Adrenal gland (tissue), 12 donors: ENCODE results near the gene PIP4K2B. TPM values are rescaled to one million over a fixed set of nuclear protein-coding genes. Genes with fewer than 3 reads are reported as not detected.
"Not testable (repeated sequence)": the region's sequence is repeated elsewhere in the genome, so short reads cannot be mapped to it uniquely, and the experiment has no call there.

Source experiments
- DNase-seq, 7 donors: peaks; one replicate each; pipeline ENCODE4 v3.0.0-alpha.2; 2019 to 2020
- H3K27ac ChIP-seq, 5 donors: fragments of 200-600 bp; sonication (generic) in 4 of 5; 1 replicate in 3 of 5; 2 replicates in 2 of 5; pipeline versions ENCODE4 v1.5.1 to v1.8.0; 2016 to 2020; ENCODE audit warnings: mild to moderate bottlenecking in 1 of 5
- H3K27me3 ChIP-seq: fragments of 200-600 bp; 2 replicates; pipeline ENCODE4 v1.8.0; 2021
- H3K36me3 ChIP-seq, 2 donors: fragments of 200-600 bp; replicated peaks in 1 of 2; 1 replicate in 1 of 2; 2 replicates in 1 of 2; pipeline versions ENCODE4 v1.5.1 to v1.8.0; 2018 to 2022
- H3K4me1 ChIP-seq, 2 donors: fragments of 200-600 bp; replicated peaks in 1 of 2; 1 replicate in 1 of 2; 2 replicates in 1 of 2; pipeline versions ENCODE4 v1.5.1 to v1.8.0; 2018 to 2021
- H3K4me3 ChIP-seq, 4 donors: fragments of 200-600 bp; sonication (generic) in 3 of 4; one replicate each; pipeline ENCODE4 v1.5.1; 2016 to 2018
- H3K9me3 ChIP-seq, 3 donors: fragments of 200-600 bp; sonication (generic) in 1 of 3; replicated peaks in 1 of 3; 1 replicate in 2 of 3; 2 replicates in 1 of 3; pipeline versions ENCODE4 v1.5.1 to v1.8.0; 2016 to 2021
- CTCF ChIP-seq, 6 experiments: fragments of 450-650 bp in 4 of 6; fragments of 200-600 bp in 2 of 6; sonication (generic) in 1 of 6; IDR thresholded peaks; 1 replicate in 5 of 6; 2 replicates in 1 of 6; pipeline versions ENCODE4 v1.5.1 to v1.8.0; 2016 to 2021; ENCODE audit warnings: antibody characterized with exemption in 6 of 6, mild to moderate bottlenecking in 2 of 6, moderate library complexity in 1 of 6
- POLR2A ChIP-seq, 2 donors: fragments of 450-650 bp; IDR thresholded peaks; one replicate each; pipeline ENCODE4 v1.6.1; 2017; ENCODE audit warnings: antibody characterized with exemption in 2 of 2, mild to moderate bottlenecking in 2 of 2, moderate library complexity in 1 of 2
- WGBS, 4 donors: extraction: QIAGEN DNeasy Blood & Tissue Kit in 2 of 4; methylation state at CpG; one replicate each; pipeline versions ENCODE4 v1.1.5 to v1.1.7; 2013 to 2017; 5-methylcytosine and 5-hydroxymethylcytosine counted together
- intact Hi-C, 2 donors: fragments of 100-400 bp; cut with DNase I; formaldehyde crosslinking; loops; one replicate each; pipeline versions ENCODE4 v1.14.1 to v1.15.0; 2022 to 2023
- polyA plus RNA-seq, 3 donors: library from polyadenylated mRNA; stranded (reverse); fragments of 200-250 nt in 2 of 3; fragments of 350-450 nt in 1 of 3; fragmentation: Illumina TruSeq in 1 of 3; extraction: RNeasy Lipid Tissue Mini Kit (QIAGEN cat#74804) in 1 of 3; gene quantifications; one replicate each; pipeline ENCODE4 v1.2.3, GENCODE V29; 2013 to 2014
- total RNA-seq, 9 donors: library from RNA; depleted of rRNA in 4 of 9; stranded (reverse); fragments of >200 nt in 4 of 9; fragments of 120-200 nt in 1 of 9; fragmentation: NEBNext Ultra II Directional in 1 of 9; extraction: Animal tissue kit (Norgen Biotek cat#: 25700) in 1 of 9; gene quantifications; one replicate each; pipeline versions ENCODE4 v1.1.0 to v1.2.4, GENCODE V29; 2013 to 2023
- donor health status: healthy with polysubstance abuse.
- donor health status: Bipolar disorder and iron deficiency.
- donor health status: DM: yes; HTN: yes; CAD: no.
- donor health status: DM: no; HTN: no; CAD: no.
- donor health status: DM: no; HTN: no; CAD: no.
- donor health status: DM: yes; HTN: yes; CAD: no.

Gene PIP4K2B
- total and polyA plus RNA-seq, 12 donors: 30.0 to 92.4 (median 55.3) TPM

DNA sequence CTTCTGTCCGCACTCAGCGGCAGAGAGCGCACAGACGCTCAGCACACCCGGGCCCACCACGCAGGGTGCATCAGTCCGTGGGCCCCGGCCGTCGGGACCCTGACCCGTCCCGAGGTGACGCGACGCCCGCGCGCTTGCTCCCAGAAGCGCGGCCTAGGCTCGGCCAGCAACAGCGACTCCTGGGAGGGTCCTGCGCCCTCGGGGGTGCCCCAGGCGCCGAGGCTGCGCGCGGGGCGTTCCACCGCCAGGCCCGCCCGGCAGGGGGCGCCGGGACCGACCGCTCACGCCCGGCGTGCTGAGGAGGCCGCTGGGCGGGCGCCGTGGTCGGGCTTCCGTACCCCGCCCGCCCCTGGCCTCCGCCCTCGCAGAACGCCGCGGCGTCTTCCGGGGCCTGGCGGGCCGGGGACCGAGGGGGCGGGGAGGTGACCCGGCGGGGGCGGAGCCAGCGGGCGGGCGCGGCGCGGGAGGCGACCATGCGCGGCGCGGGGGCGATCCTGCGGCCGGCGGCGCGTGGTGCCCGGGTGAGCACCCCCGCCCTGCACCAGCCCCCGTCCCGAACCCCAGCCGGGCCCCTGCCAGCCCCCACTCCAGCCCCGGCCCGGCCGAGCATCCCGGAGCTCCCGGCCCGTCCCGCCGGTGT, 69.3 kb downstream of the PIP4K2B start, which contains the start of gene CISD3:
TSS of gene CISD3 (plus strand) at position 456 of the 640 bp plus-strand sequence. CDS start at position 474, 18 bp downstream.
- Histone ChIP-seq H3K9me3 (no peaks in the 10 kb centered on the region), H3K36me3 (peaks cover 0 to 20% of the 10 kb centered on the region in 2 donors), H3K4me3 (peak within 1 kb of the TSS; percentile 40 to 84 (median 82)), H3K27ac (peak within 1 kb of the TSS; percentile 45 to 96 (median 82)), H3K4me1 (peaks cover 40 to 72% of the 10 kb centered on the region in 2 donors), H3K27me3 (no peaks in the 10 kb centered on the region)
- WGBS, 4 donors: 0 to 1% (median 0%) methylated on average over 4 to 90 of the region's 92 CpGs
- intact Hi-C loops: no loop called here
- DNase-seq: peak; percentile 78 to 88 (median 84)
- peak in 5 of 6 experiments; percentile 32 to 94 (median 76) for TF ChIP-seq CTCF (IDR thresholded peaks at IDR 0.05)
- TF ChIP-seq POLR2A (IDR thresholded peaks at IDR 0.05): peak in 1 of 2 donors; percentile 54

GRCh38 chr17:38729368-38729885, 69.9 kb downstream of the PIP4K2B start:
- intact Hi-C loops: no loop called here
- WGBS, 4 donors: 24 to 26% (median 24%) methylated on average over 14 of the region's 14 CpGs
- Histone ChIP-seq H3K4me3 (peak overlapping the region in 2 of 4 donors; percentile 35 to 82), H3K4me1 (peaks cover 43 to 73% of the 10 kb centered on the region in 2 donors), H3K27me3 (no peaks in the 10 kb centered on the region), H3K27ac (peak overlapping the region in 4 of 5 donors; percentile 75 to 96 (median 86)), H3K9me3 (no peaks in the 10 kb centered on the region), H3K36me3 (peaks cover 0 to 20% of the 10 kb centered on the region in 2 donors)
- no peak for DNase-seq
- no peak for TF ChIP-seq POLR2A (IDR thresholded peaks at IDR 0.05)
- no peak for TF ChIP-seq CTCF (IDR thresholded peaks at IDR 0.05)

- TF ChIP-seq CTCF (IDR thresholded peaks at IDR 0.05): no peak
- no peak for TF ChIP-seq POLR2A (IDR thresholded peaks at IDR 0.05)
- H3K27me3 ChIP-seq: no peaks in the 10 kb centered on the region
- H3K27ac ChIP-seq: peak overlapping the region in 2 of 5 donors; percentile 22 to 96
- no peaks in the 10 kb centered on the region for H3K9me3 ChIP-seq
- peaks cover 39 to 72% of the 10 kb centered on the region in 2 donors for H3K4me1 ChIP-seq
- WGBS, 4 donors: 68 to 79% (median 73%) methylated on average over 7 to 8 of the region's 8 CpGs
- H3K36me3 ChIP-seq: peaks cover 0 to 13% of the 10 kb centered on the region in 2 donors
- H3K4me3 ChIP-seq: no peak overlapping the region
- intact Hi-C loops: no loop called here
- peak in 1 of 7 donors; percentile 35 for DNase-seq
Measured at GRCh38 chr17:38728290-38728831, 71.0 kb downstream of the PIP4K2B start.

DNA sequence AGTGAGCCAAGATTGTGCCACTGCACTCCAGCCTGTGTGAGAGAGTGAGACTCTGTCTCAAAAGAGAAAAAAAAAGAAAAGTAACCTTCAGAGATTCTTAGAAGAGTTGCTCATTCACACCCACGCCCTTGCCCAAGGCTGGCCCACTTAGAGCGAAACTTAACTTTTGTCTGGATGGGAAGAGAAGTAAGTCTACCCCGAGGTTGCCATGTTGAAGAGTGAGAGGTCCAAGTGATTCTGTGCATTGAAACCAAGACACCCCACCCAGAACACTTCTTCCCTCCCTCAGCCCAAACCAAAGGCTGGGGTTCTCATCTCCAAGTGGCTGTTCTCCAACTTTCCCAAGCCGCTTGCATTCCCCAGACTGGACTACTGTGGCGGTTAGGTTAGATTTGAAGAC, 71.6 kb downstream of the PIP4K2B start:
- intact Hi-C loops: no loop called here

GRCh38 chr17:38726145-38726544, 73.2 kb downstream of the PIP4K2B start:
- intact Hi-C loops, H3K27ac ChIP-seq, H3K4me3 ChIP-seq, H3K27me3 ChIP-seq, H3K9me3 ChIP-seq: not testable (repeated sequence)
- H3K4me1 ChIP-seq: peaks cover 17 to 50% of the 10 kb centered on the region in 2 donors
- peak in 1 of 7 donors; percentile 18 for DNase-seq
- WGBS, 4 donors: 68 to 84% (median 73%) methylated on average over 5 to 8 of the region's 8 CpGs; no CpG with 5 or more reads in 1 of the 4 donors
- peaks cover 0 to 26% of the 10 kb centered on the region in 2 donors for H3K36me3 ChIP-seq

More for the DNA sequence above, 71.6 kb downstream of the PIP4K2B start:
- 58 to 83% (median 66%) methylated on average over 5 of the region's 5 CpGs for WGBS, 4 donors
- Histone ChIP-seq H3K4me1 (peaks cover 32 to 65% of the 10 kb centered on the region in 2 donors), H3K36me3 (peaks cover 0 to 14% of the 10 kb centered on the region in 2 donors), H3K4me3 (no peak overlapping the region), H3K27ac (peak overlapping the region in 2 of 5 donors; percentile 32 to 96), H3K27me3 (no peaks in the 10 kb centered on the region), H3K9me3 (no peaks in the 10 kb centered on the region)
- no peak for TF ChIP-seq CTCF (IDR thresholded peaks at IDR 0.05)
- TF ChIP-seq POLR2A (IDR thresholded peaks at IDR 0.05): no peak
- peak in 2 of 7 donors; percentile 44 to 58 for DNase-seq
